Stomach (tissue), 4 donors: Measurements from ENCODE around the gene IL1RL2.

ENCODE experiments used
- CTCF ChIP-seq, 7 experiments: fragments of 450-650 bp in 4 of 7; fragments of 200-600 bp in 3 of 7; sonication (generic) in 3 of 7; IDR thresholded peaks; one replicate each; pipeline ENCODE4 v1.5.1; 2016 to 2019; ENCODE audit warnings: antibody characterized with exemption in 7 of 7, control low read depth in 2 of 7, mild to moderate bottlenecking in 1 of 7
- POLR2A ChIP-seq, 4 donors: fragments of 450-650 bp; IDR thresholded peaks; one replicate each; pipeline ENCODE4 v1.6.1; 2016; ENCODE audit warnings: antibody characterized with exemption in 4 of 4, control low read depth in 2 of 4, mild to moderate bottlenecking in 1 of 4, moderate library complexity in 1 of 4

GRCh38 chr2:102226612-102227391, 40.0 kb downstream of the IL1RL2 start:
- TF ChIP-seq POLR2A (IDR thresholded peaks at IDR 0.05) (no peak), CTCF (IDR thresholded peaks at IDR 0.05) (no peak)
